ENCODE measurements around the gene CFAP74. TPM values are rescaled to one million over a fixed set of nuclear protein-coding genes. Genes with fewer than 3 reads are reported as not detected.

CFAP74 gene
- total RNA-seq, 1 donor, result not detected

DNA sequence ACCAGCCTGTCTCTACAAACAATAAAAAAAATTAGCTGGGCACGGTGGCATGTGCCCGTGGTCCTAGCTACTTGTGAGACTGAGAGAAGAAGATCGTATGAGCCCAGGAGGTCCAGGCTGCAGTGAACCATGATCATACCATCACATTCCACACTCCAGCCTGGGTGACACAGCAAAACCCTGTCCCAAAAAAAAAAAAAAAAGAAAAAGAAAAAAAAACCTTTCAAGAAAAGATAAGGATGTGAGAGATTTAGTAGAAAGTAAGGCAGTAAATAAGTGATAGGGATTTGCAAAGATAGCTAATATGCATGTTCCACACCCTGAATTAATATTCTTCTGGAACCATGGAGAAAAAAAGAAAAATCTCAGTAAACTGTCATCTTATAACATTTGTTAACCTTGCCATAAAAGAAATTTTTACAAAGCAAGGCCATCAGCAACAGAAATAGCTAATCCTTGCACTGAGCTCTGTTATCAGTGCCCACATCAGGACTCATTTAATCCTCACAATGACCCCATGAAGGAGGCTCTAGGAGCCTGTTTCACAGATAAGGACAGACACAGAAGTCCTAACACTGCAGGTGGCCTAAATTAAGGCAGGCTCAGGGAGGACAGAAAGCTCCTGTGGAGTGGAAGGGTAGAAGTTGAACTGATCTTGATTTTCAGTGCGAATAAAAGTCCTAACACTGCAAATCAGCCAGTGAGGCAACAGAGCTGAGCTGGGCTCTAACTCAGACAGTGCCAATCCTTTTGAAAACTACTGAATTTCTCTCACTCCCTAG is 120.3 kb downstream of the CFAP74 start:
- H3K4me3 ChIP-seq (ENCODE audit: low read depth, low read length), result no peak overlapping the region
- TF ChIP-seq, protein P1, sequence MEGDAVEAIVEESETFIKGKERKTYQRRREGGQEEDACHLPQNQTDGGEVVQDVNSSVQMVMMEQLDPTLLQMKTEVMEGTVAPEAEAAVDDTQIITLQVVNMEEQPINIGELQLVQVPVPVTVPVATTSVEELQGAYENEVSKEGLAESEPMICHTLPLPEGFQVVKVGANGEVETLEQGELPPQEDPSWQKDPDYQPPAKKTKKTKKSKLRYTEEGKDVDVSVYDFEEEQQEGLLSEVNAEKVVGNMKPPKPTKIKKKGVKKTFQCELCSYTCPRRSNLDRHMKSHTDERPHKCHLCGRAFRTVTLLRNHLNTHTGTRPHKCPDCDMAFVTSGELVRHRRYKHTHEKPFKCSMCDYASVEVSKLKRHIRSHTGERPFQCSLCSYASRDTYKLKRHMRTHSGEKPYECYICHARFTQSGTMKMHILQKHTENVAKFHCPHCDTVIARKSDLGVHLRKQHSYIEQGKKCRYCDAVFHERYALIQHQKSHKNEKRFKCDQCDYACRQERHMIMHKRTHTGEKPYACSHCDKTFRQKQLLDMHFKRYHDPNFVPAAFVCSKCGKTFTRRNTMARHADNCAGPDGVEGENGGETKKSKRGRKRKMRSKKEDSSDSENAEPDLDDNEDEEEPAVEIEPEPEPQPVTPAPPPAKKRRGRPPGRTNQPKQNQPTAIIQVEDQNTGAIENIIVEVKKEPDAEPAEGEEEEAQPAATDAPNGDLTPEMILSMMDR (IDR thresholded peaks at IDR 0.05; ENCODE audit: insufficient read depth, low read length), result no peak
- DNase-seq (ENCODE audit: low read depth), result no peak

DNA sequence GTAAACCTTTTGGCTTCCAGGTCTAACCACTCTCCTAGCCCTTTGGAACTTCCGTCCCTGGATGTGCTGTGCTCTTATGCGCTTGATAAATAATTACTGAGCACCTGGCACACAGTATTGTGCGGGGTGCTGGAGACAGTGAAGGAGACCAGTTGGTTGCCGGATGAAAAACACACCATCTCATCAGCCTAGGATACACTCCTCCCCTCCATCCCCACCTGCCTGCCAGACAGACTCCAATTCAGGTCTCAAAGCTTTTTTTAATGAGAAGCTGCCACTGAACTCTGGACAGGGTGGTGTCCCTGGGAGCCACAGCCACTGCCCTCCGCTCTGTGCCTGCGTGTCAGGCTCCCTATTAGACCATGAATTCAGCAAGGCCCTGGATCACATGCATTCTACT is 121.9 kb downstream of the CFAP74 start:
- H3K4me3 ChIP-seq (ENCODE audit: low read depth, low read length), result no peak overlapping the region
- TF ChIP-seq, protein P1 (IDR thresholded peaks at IDR 0.05; ENCODE audit: insufficient read depth, low read length), result no peak
- no peak for DNase-seq (ENCODE audit: low read depth)

DNA sequence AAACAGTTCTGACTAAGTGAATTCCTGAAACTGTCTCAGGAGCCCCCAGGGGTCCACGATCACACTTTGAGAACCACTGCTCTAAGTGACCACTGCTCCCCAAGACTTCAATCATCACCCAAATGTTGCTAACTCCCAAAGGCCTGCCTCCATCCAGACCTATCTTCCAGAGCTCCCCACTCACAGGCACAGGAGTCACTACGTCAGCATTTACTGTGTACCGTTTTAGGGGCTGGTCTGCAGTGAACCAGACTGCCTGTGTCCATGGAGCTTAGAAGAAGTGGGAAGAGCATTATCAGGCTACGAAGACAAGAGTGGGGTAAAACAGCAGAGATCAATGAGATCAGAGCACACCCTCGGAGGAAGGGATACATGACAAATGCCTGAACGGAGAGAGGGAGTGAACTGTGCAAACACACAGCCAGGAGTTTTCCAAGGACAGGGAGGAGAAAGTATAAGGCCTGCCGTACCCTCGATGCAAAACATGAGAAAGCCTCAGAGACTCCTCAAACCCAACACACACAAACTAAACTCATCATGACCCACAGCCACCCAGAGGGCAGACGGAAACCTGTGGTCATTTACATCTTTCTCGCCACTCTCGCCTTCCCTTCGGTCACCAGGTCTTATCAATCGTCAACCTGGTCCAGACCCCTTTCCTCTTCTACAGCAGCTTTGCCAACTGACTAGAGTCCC is 122.8 kb downstream of the CFAP74 start:
- H3K4me3 ChIP-seq (ENCODE audit: low read depth, low read length), result no peak overlapping the region
- no peak for DNase-seq (ENCODE audit: low read depth)
- TF ChIP-seq, protein P1 (IDR thresholded peaks at IDR 0.05; ENCODE audit: insufficient read depth, low read length), result no peak

DNA sequence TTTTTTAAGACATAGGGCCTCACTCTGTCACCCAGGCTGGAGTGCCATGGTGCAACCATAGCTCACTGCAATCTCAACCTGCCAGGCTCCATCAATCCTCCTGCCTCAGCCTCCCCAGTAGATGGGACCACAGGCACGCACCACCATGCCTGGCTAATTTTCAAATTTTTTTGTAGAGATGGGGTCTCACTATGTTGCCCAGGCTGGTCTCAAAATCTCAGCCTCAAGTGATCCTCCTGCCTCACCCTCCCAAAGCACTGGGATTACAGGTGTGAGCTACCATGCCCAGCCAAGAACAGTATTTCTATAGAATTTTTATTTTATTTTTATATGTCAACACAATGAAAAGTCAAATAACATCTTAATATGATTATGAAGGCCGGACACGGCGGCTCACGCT is 123.6 kb downstream of the CFAP74 start:
- TF ChIP-seq, protein P1 (IDR thresholded peaks at IDR 0.05; ENCODE audit: insufficient read depth, low read length), result no peak
- no peak overlapping the region for H3K4me3 ChIP-seq (ENCODE audit: low read depth, low read length)
- no peak for DNase-seq (ENCODE audit: low read depth)

DNA sequence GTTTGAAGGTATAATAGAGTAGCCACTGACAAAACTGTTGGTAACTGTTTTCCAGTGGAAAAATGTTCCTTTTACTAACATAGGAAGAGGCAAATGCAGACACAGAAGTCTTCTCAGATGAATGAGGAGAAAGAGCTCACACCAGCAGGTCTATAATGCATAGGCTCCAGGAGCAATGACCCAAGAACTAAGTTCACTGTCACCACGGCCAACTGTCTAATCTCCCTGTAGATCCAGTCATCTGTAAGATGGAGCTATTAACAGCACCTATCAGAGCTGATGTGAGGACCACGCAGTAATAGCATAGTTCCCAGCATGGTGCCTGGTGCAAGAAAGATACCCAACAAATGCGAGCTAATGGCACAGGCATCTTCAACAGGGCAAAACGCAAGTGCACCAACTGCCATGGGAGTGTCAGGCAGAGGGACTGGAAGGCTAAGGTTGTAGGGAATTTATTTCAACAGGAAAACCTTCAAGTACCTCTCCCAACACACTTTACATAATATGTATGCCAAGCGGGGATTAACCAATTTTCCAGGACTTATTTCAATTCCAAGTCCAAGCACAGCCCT is 125.6 kb downstream of the CFAP74 start:
- TF ChIP-seq, protein P1 (IDR thresholded peaks at IDR 0.05; ENCODE audit: insufficient read depth, low read length), result no peak
- H3K4me3 ChIP-seq (ENCODE audit: low read depth, low read length), result no peak overlapping the region
- no peak for DNase-seq (ENCODE audit: low read depth)

GRCh38 chr1:1876335-1876930 is 127.2 kb downstream of the CFAP74 start:
- DNase-seq (ENCODE audit: low read depth), result no peak
- no peak overlapping the region for H3K4me3 ChIP-seq (ENCODE audit: low read depth, low read length)
- TF ChIP-seq, protein P1 (IDR thresholded peaks at IDR 0.05; ENCODE audit: insufficient read depth, low read length), result no peak
